Mesothelial cell of epicardium (in vitro differentiated cells): ENCODE results near the gene CACFD1. TPM values are rescaled to one million over a fixed set of nuclear protein-coding genes. Genes with fewer than 3 reads are reported as not detected.

Experiments
- DNase-seq, 2 experiments: peaks; one replicate each; pipeline ENCODE4 v3.0.0; 2021; ENCODE audit warnings: low spot score in 2 of 2; ENCODE audit not compliant: unreplicated experiment in 2 of 2
- H3K27ac Mint-ChIP-seq: 2 replicates; pipeline ENCODE4 v1.8.0; 2021; ENCODE audit warnings: mixed read lengths
- H3K27me3 Mint-ChIP-seq: 2 replicates; pipeline ENCODE4 v1.8.0; 2021; ENCODE audit warnings: low read depth, mixed read lengths
- H3K36me3 Mint-ChIP-seq: 2 replicates; pipeline ENCODE4 v1.8.0; 2021; ENCODE audit warnings: mixed read lengths
- H3K4me1 Mint-ChIP-seq: 2 replicates; pipeline ENCODE4 v1.8.0; 2021; ENCODE audit warnings: mixed read lengths
- H3K4me3 Mint-ChIP-seq: 2 replicates; pipeline ENCODE4 v1.8.0; 2021; ENCODE audit warnings: mild to moderate bottlenecking, moderate library complexity, mixed read lengths
- H3K9me3 Mint-ChIP-seq: 2 replicates; pipeline ENCODE4 v1.8.0; 2021; ENCODE audit warnings: mixed read lengths
- total RNA-seq: library from RNA; stranded (reverse); gene quantifications from 3 replicates; pipeline ENCODE4 v1.2.1, GENCODE V29; 2021
- TF ChIP-seq, protein P1 (sequence below): fragments of 200-600 bp; sonication (generic); IDR thresholded peaks from one replicate; pipeline ENCODE4 v1.5.0; 2021; ENCODE audit warnings: antibody characterized with exemption; ENCODE audit not compliant: unreplicated experiment

Gene CACFD1
- total RNA-seq, 1 donor from 2014 or later: 35.4 TPM

DNA sequence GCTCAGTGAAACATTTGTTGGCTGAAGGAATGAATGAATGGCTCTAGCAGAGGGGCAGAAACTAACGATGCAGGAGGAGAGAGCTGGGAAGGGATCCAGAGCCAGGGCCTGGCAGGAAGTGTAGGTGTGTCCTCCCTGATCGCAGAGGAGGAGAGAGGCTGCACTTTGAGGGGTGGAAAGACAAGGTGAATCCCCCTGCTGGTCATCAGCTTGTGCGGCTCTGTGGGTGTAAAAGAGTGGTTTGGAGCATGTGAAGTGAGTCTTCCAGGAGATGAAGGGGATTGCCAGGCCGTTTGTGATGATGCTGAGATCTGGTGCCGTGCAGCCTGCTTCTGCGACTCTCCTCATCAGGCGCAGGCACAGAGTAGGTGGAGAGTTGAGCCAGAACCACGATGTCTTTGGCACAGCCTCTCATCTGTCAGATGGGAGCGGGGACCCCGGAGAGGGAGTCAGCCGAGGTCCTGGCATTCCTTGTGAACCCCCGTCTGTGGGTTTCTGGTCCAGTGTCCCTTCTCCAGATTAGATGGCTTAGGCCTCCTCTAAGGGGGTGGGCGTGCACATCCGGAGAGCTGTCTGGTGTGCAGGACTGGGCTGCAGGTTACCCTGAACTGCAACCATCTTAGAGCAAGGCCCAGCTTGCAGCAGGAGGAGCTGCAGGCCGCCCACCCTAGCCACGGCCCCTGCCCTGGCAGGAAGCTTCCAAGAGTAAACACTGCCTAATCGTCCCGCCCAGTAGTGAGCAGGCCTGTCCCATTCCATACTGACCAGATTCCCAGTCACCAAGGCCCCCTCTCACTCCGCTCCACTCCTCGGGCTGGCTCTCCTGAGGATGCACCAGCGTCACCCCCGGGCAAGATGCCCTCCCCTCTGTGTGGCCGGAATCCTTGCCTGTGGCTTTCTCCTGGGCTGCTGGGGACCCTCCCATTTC lies 37.9 kb upstream of the CACFD1 start, which contains the start of gene ADAMTS13:
TSS of gene ADAMTS13 (plus strand) at position 753 of the 928 bp plus-strand sequence. CDS start at position 830, 77 bp downstream.
- Mint-ChIP-seq H3K27me3 (peaks cover 2% of the 10 kb centered on the region), H3K4me1 (peaks cover 16% of the 10 kb centered on the region), H3K4me3 (no peak within 1 kb of the TSS), H3K9me3 (no peaks in the 10 kb centered on the region), H3K27ac (no peak within 1 kb of the TSS), H3K36me3 (no peaks in the 10 kb centered on the region)
- DNase-seq: no peak
- TF ChIP-seq, protein P1, sequence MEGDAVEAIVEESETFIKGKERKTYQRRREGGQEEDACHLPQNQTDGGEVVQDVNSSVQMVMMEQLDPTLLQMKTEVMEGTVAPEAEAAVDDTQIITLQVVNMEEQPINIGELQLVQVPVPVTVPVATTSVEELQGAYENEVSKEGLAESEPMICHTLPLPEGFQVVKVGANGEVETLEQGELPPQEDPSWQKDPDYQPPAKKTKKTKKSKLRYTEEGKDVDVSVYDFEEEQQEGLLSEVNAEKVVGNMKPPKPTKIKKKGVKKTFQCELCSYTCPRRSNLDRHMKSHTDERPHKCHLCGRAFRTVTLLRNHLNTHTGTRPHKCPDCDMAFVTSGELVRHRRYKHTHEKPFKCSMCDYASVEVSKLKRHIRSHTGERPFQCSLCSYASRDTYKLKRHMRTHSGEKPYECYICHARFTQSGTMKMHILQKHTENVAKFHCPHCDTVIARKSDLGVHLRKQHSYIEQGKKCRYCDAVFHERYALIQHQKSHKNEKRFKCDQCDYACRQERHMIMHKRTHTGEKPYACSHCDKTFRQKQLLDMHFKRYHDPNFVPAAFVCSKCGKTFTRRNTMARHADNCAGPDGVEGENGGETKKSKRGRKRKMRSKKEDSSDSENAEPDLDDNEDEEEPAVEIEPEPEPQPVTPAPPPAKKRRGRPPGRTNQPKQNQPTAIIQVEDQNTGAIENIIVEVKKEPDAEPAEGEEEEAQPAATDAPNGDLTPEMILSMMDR: no peak

DNA sequence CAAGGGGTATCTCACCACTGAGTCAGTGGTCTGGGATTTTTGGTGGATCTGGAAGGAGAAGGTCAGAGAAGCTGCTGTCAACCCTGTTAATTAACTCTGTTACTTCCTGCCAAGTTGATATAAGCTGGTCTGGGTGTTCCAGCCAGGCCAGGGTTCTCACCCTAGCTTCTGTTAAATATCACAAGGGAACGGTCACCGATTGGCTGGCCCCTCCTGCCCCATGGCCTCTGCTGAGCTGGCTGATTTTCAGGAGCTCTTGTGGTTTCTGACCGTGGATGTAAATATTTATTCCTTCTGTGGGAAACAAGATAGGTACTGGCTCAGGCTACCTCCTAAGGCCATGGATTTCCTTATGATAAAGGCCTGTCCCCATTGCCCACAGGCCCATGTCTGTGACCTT lies 36.6 kb upstream of the CACFD1 start:
- peaks cover 16% of the 10 kb centered on the region for H3K27me3 Mint-ChIP-seq
- H3K9me3 Mint-ChIP-seq: no peaks in the 10 kb centered on the region
- no peak overlapping the region for H3K4me3 Mint-ChIP-seq
- peaks cover 11% of the 10 kb centered on the region for H3K4me1 Mint-ChIP-seq
- TF ChIP-seq, protein P1: no peak
- DNase-seq: no peak
- H3K27ac Mint-ChIP-seq: no peak overlapping the region
- H3K36me3 Mint-ChIP-seq: peaks cover 3% of the 10 kb centered on the region

DNA sequence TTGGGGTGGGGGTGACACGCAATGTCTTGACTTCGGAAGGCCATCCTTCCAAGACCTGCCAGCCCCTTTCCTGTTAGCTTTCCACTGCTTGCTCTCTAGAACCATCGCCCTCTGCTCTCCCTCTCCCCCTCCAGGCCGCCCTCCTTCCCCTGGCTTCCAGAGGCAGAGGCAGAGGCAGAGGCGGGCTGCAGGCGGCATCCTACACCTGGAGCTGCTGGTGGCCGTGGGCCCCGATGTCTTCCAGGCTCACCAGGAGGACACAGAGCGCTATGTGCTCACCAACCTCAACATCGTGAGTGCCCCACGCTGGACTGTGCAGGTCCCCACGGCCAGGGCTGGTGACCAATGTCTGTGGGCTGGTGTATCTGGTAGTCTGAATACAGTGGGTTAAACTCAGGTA lies 35.6 kb upstream of the CACFD1 start:
- TF ChIP-seq, protein P1: no peak
- no peaks in the 10 kb centered on the region for H3K9me3 Mint-ChIP-seq
- no peak overlapping the region for H3K4me3 Mint-ChIP-seq
- no peak for DNase-seq
- peaks cover 2% of the 10 kb centered on the region for H3K4me1 Mint-ChIP-seq
- H3K36me3 Mint-ChIP-seq: peaks cover 3% of the 10 kb centered on the region
- no peak overlapping the region for H3K27ac Mint-ChIP-seq
- H3K27me3 Mint-ChIP-seq: peaks cover 16% of the 10 kb centered on the region

DNA sequence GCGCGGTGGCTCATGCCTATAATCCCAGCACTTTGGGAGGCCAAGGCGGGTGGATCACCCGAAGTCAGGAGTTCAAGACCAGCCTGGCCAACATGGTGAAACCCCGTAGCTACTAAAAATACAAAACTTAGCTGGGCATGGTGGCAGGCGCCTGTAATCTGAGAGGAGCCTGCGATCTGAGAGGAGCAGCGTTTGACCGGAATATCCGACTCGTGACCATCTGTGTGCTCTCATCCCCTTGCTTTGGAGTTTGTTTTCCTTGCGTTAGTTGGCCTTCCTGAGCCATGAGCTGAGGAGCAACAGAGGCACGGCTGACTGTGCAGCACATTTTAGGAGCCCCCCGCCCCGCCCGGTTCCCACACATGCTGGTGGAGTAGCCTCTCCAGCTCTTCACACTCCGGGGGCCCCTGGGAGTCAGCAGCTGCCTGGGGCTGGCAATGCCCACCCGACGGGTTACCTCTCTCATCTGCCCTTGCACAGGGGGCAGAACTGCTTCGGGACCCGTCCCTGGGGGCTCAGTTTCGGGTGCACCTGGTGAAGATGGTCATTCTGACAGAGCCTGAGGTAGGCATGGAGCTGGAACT lies 34.6 kb upstream of the CACFD1 start:
- Mint-ChIP-seq H3K4me1 (peaks cover 4% of the 10 kb centered on the region), H3K36me3 (peaks cover 3% of the 10 kb centered on the region), H3K27me3 (peaks cover 22% of the 10 kb centered on the region), H3K27ac (no peak overlapping the region), H3K9me3 (no peaks in the 10 kb centered on the region), H3K4me3 (no peak overlapping the region)
- TF ChIP-seq, protein P1: no peak
- no peak for DNase-seq

DNA sequence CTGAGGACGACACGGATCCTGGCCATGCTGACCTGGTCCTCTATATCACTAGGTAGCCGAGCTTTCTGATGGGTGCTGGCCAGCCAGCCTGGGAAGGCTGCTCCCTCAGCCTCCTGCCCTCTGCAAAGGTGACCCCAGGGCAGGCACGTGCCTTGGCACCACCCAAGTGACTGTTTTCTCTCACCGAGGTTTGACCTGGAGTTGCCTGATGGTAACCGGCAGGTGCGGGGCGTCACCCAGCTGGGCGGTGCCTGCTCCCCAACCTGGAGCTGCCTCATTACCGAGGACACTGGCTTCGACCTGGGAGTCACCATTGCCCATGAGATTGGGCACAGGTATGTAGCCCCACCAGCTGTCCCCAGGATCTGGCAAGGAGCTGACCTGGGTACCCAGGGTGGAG lies 33.8 kb upstream of the CACFD1 start:
- Mint-ChIP-seq H3K27ac (no peak overlapping the region), H3K4me3 (no peak overlapping the region), H3K4me1 (peaks cover 4% of the 10 kb centered on the region), H3K9me3 (no peaks in the 10 kb centered on the region), H3K27me3 (peaks cover 25% of the 10 kb centered on the region), H3K36me3 (peaks cover 3% of the 10 kb centered on the region)
- TF ChIP-seq, protein P1: no peak
- DNase-seq: no peak
